ENCODE results near the gene DNLZ.

- TF ChIP-seq CTCF (IDR thresholded peaks at IDR 0.05) (no peak), POLR2A (IDR thresholded peaks at IDR 0.05) (no peak)
Measured at GRCh38 chr9:136330406-136330990, 33.0 kb downstream of the DNLZ start.
